ENCODE measurements around the gene GRK4. TPM values are rescaled to one million over a fixed set of nuclear protein-coding genes. Genes with fewer than 3 reads are reported as not detected.
A peak's percentile ranks its signal among the peaks of the same experiment; 100 is the strongest.

GRK4 gene
- total and polyA plus RNA-seq, 2 donors (not counting 1 experiment from before 2014, with no cell fraction given): 0.73 to 2.3 TPM

- no peaks in the 10 kb centered on the region for H3K36me3 ChIP-seq (replicated peaks in 1 of 2; ENCODE audit: control extremely low read depth in 1 of 2, control insufficient read depth in 1 of 2, extremely low read depth in 1 of 2, insufficient read depth in 2 of 2, low read length in 1 of 2)
- WGBS (ENCODE audit: insufficient coverage): 49% methylated on average over 21 of the region's 22 CpGs
- H3K27ac Mint-ChIP-seq: peak overlapping the region; percentile 94
- POLR2A ChIA-PET: interaction anchor here (0.8 kb wide), 1 partner anchor 30 kb away, joined by 5 read pairs; no protein-coding TSS in a partner anchor
- intact Hi-C loops (cut with micrococcal nuclease): loop anchor here (5.0 to 10.0 kb wide), 4 partner anchors 200 to 440 kb away; partner anchors contain the start of gene ADD1
- peaks cover 47 to 85% of the 10 kb centered on the region in 2 donors for H3K4me1 ChIP-seq (ENCODE audit: control insufficient read depth in 2 of 2, insufficient read depth in 2 of 2, low read length in 2 of 2)
- no peaks in the 10 kb centered on the region for H4K20me1 ChIP-seq (ENCODE audit: control insufficient read depth, insufficient read depth, low read length, poor library complexity, severe bottlenecking)
- H3K9me3 ChIP-seq (ENCODE audit: control extremely low read depth in 1 of 3, control insufficient read depth in 2 of 3, insufficient read depth in 1 of 3, low read length in 2 of 3): peaks cover 0 to 12% (median 5%) of the 10 kb centered on the region in 3 donors
- peak overlapping the region; percentile 42 for H3K4me2 ChIP-seq (replicated peaks; ENCODE audit: low read depth, low read length, poor library complexity, severe bottlenecking)
- CTCF ChIA-PET: interaction anchor here (0.5 to 5.0 kb wide), 5 partner anchors 31 to 1254 kb away, joined by 3 to 29 read pairs (median 3); no protein-coding TSS in a partner anchor
- H3K27ac ChIP-seq (ENCODE audit: low read length in 2 of 2): peak overlapping the region; percentile 83 to 97
- peaks cover 15% of the 10 kb centered on the region for H3K79me2 ChIP-seq (ENCODE audit: control insufficient read depth, insufficient read depth, low read length)
- peak overlapping the region; percentile 77 for H3K4me3 Mint-ChIP-seq
- TF ChIP-seq EZH2 (IDR thresholded peaks at IDR 0.05; ENCODE audit: borderline replicate concordance, insufficient read depth, low read depth, low read length, poor library complexity, severe bottlenecking): no peak
- TF ChIP-seq CTCF (IDR thresholded peaks at IDR 0.05): peak; percentile 12
- DNase-seq: peak; percentile 90
- peaks cover 66% of the 10 kb centered on the region for H3K4me1 Mint-ChIP-seq
- H3K27me3 Mint-ChIP-seq: no peaks in the 10 kb centered on the region
- ATAC-seq (ENCODE audit: low read depth): peak; percentile 32
- peak overlapping the region; percentile 29 for H3K9ac ChIP-seq (ENCODE audit: low read length)
- no peaks in the 10 kb centered on the region for H3K27me3 ChIP-seq (replicated peaks in 1 of 4; ENCODE audit: control extremely low read depth in 1 of 4, control insufficient read depth in 3 of 4, insufficient read depth in 4 of 4, low read length in 3 of 4)
- H3K9me3 Mint-ChIP-seq (ENCODE audit: insufficient read depth): no peaks in the 10 kb centered on the region
- peak overlapping the region in 1 of 5 experiments; percentile 3 for H3K4me3 ChIP-seq (ENCODE audit: control extremely low read depth in 1 of 5, extremely low read depth in 1 of 5, insufficient read depth in 1 of 5, low read depth in 2 of 5, low read length in 4 of 5)
- no peak overlapping the region for H2AFZ ChIP-seq (ENCODE audit: insufficient read depth, low read depth, low read length, poor library complexity, severe bottlenecking)
These were observed 81.8 kb downstream of the GRK4 start for GRCh38 chr4:3044870-3045819.
